ENCODE data around the gene PTS. TPM values are rescaled to one million over a fixed set of nuclear protein-coding genes. Genes with fewer than 3 reads are reported as not detected.

PTS gene
- total RNA-seq, 1 experiment from 2014 or later: 26.7 TPM

DNA sequence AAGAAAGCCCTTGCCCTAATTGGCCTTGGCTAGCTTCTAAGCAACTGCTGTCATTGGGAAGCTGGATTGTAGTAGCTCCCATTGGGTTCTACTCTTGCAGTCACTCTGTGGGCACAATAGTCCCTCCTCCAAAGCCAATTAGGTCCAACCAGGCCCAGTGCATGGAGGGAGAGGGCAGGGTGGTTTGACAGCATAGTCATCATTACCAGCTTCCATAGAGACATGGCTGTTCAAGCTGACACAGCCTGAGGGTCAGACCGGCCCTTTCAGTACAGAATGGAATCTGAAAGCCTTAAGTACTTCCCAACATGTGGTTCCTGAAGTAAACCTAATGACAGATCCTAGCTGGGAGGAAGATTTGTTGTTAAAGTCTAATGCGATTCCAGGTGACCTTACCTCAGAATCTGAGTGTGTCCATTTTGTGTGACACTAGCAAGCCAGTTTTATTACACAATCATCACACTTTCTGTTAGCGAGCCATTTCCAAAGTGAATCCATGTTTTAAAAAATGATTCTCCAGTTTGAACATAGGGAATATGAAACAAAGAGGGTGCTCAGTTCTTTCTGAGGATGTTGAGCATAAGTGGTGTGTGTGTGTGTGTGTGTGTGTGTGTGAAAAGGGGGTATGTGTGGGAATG is 27.5 kb downstream of the PTS start (continued):
- TF ChIP-seq NR1H2 (CRISPR knock-in tag; IDR thresholded peaks at IDR 0.05) (no peak), ETV6 (CRISPR knock-in tag; IDR thresholded peaks at IDR 0.05) (no peak)
- TF ChIP-seq, protein P1, sequence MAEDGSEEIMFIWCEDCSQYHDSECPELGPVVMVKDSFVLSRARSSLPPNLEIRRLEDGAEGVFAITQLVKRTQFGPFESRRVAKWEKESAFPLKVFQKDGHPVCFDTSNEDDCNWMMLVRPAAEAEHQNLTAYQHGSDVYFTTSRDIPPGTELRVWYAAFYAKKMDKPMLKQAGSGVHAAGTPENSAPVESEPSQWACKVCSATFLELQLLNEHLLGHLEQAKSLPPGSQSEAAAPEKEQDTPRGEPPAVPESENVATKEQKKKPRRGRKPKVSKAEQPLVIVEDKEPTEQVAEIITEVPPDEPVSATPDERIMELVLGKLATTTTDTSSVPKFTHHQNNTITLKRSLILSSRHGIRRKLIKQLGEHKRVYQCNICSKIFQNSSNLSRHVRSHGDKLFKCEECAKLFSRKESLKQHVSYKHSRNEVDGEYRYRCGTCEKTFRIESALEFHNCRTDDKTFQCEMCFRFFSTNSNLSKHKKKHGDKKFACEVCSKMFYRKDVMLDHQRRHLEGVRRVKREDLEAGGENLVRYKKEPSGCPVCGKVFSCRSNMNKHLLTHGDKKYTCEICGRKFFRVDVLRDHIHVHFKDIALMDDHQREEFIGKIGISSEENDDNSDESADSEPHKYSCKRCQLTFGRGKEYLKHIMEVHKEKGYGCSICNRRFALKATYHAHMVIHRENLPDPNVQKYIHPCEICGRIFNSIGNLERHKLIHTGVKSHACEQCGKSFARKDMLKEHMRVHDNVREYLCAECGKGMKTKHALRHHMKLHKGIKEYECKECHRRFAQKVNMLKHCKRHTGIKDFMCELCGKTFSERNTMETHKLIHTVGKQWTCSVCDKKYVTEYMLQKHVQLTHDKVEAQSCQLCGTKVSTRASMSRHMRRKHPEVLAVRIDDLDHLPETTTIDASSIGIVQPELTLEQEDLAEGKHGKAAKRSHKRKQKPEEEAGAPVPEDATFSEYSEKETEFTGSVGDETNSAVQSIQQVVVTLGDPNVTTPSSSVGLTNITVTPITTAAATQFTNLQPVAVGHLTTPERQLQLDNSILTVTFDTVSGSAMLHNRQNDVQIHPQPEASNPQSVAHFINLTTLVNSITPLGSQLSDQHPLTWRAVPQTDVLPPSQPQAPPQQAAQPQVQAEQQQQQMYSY (CRISPR knock-in tag; IDR thresholded peaks at IDR 0.05): no peak
- TF ChIP-seq, protein P2, sequence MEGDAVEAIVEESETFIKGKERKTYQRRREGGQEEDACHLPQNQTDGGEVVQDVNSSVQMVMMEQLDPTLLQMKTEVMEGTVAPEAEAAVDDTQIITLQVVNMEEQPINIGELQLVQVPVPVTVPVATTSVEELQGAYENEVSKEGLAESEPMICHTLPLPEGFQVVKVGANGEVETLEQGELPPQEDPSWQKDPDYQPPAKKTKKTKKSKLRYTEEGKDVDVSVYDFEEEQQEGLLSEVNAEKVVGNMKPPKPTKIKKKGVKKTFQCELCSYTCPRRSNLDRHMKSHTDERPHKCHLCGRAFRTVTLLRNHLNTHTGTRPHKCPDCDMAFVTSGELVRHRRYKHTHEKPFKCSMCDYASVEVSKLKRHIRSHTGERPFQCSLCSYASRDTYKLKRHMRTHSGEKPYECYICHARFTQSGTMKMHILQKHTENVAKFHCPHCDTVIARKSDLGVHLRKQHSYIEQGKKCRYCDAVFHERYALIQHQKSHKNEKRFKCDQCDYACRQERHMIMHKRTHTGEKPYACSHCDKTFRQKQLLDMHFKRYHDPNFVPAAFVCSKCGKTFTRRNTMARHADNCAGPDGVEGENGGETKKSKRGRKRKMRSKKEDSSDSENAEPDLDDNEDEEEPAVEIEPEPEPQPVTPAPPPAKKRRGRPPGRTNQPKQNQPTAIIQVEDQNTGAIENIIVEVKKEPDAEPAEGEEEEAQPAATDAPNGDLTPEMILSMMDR (IDR thresholded peaks at IDR 0.05): no peak

DNA sequence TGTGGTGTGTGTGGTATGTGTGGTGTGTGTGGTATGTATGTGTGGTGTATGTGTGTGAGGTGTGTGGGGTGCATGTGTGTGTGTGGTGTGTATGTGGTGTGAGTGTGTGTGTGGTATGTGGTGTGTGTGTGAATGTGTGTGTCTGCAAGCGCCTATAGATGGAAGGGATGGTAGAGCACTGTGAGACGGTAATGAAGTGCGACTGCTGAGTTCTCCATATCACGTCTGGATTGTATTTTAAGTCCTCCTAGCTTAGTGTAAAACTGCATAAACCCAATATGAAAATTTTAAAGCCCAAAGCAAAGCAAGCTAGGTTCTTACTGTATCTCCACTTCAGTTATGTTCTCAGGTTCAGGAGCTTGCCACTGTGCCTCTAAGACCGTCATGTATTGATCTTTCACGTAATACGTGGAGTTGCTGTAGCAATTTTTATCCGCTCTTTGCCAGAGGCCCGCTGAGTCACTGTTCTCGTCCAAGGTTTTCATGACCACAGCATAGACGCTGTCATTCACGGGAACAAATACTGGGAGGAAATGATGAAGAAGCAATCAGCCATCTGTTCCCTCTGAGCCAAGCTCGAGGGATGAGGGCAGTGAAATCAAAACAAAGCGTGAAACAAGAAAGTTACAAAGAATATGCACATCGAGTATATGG is 29.0 kb downstream of the PTS start:
- ATAC-seq: no peak
- POLR2A ChIA-PET: interaction anchor here (0.5 kb wide), 1 partner anchor 997 kb away, joined by 5 read pairs; no protein-coding TSS in a partner anchor
- H3K4me1 Mint-ChIP-seq: no peaks in the 10 kb centered on the region
- no peaks in the 10 kb centered on the region for H3K36me3 Mint-ChIP-seq
- H3K27me3 Mint-ChIP-seq (ENCODE audit: low read depth): peaks cover 12% of the 10 kb centered on the region; the same call in 1 of the 2 replicates
- CTCF ChIA-PET: no interaction called here
- H3K9me3 Mint-ChIP-seq: no peaks in the 10 kb centered on the region
- H3K4me3 Mint-ChIP-seq: no peak overlapping the region
- DNase-seq (ENCODE audit: low spot score): no peak
- TF ChIP-seq TEAD4 (CRISPR knock-in tag; IDR thresholded peaks at IDR 0.05) (no peak), ELF4 (CRISPR knock-in tag; IDR thresholded peaks at IDR 0.05; ENCODE audit: low read depth) (no peak), EMX1 (CRISPR knock-in tag; IDR thresholded peaks at IDR 0.05) (no peak), KAT7 (CRISPR knock-in tag; IDR thresholded peaks at IDR 0.05; ENCODE audit: borderline replicate concordance) (no peak), ETV6 (CRISPR knock-in tag; IDR thresholded peaks at IDR 0.05) (no peak), OVOL2 (CRISPR knock-in tag; IDR thresholded peaks at IDR 0.05; ENCODE audit: borderline replicate concordance) (no peak)
- TF ChIP-seq, protein P3, sequence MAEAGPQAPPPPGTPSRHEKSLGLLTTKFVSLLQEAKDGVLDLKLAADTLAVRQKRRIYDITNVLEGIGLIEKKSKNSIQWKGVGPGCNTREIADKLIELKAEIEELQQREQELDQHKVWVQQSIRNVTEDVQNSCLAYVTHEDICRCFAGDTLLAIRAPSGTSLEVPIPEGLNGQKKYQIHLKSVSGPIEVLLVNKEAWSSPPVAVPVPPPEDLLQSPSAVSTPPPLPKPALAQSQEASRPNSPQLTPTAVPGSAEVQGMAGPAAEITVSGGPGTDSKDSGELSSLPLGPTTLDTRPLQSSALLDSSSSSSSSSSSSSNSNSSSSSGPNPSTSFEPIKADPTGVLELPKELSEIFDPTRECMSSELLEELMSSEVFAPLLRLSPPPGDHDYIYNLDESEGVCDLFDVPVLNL (CRISPR knock-in tag; IDR thresholded peaks at IDR 0.05; ENCODE audit: borderline replicate concordance, low read depth): no peak
- no peak overlapping the region for H3K27ac Mint-ChIP-seq

DNA sequence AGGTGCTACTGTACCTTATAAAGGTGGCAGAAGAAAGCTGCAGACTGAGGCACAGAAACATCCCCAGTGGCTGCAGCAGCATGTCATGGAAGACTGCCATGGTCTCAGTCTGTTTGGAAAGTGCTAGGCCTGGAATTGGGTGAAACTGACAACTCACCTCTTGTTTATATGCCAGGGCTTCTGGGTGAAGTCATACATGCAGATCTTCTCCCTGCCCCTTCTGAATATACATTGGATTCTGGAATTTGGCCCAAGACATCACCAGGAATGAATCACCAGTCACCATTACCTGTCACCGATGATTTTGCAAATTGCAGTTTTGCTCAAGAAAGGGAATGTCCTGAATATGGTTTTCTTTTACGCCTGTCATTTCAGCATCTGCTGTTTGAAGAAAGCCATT is 34.3 kb downstream of the PTS start, which contains the start of gene PLET1:
Gene PLET1 (minus strand): TSS at position 371 of the 400 bp plus-strand sequence. CDS start 271 bp downstream, at position 100.
- ChIA-PET POLR2A (no interaction called here), CTCF (no interaction called here)
- Mint-ChIP-seq H3K9me3 (no peaks in the 10 kb centered on the region), H3K27me3 (ENCODE audit: low read depth) (peaks cover 7% of the 10 kb centered on the region; the same call in 1 of the 2 replicates), H3K36me3 (no peaks in the 10 kb centered on the region), H3K27ac (no peak within 1 kb of the TSS), H3K4me1 (no peaks in the 10 kb centered on the region), H3K4me3 (no peak within 1 kb of the TSS)
- ATAC-seq: no peak
- TF ChIP-seq FOXK1 (CRISPR knock-in tag; IDR thresholded peaks at IDR 0.05): no peak
- TF ChIP-seq GTF2I (CRISPR knock-in tag; conservative IDR thresholded peaks at IDR 0.05): no peak
- TF ChIP-seq, protein P4, sequence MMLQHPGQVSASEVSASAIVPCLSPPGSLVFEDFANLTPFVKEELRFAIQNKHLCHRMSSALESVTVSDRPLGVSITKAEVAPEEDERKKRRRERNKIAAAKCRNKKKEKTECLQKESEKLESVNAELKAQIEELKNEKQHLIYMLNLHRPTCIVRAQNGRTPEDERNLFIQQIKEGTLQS (CRISPR knock-in tag; conservative IDR thresholded peaks at IDR 0.05): no peak
- TF ChIP-seq SMAD4 (CRISPR knock-in tag; IDR thresholded peaks at IDR 0.05): no peak
- no peak for TF ChIP-seq CBFB (CRISPR knock-in tag; IDR thresholded peaks at IDR 0.05; ENCODE audit: low read depth)
- no peak for TF ChIP-seq ZNF317 (CRISPR knock-in tag; IDR thresholded peaks at IDR 0.05; ENCODE audit: borderline replicate concordance, low read depth)
- no peak for TF ChIP-seq RELA (CRISPR knock-in tag; IDR thresholded peaks at IDR 0.05; ENCODE audit: borderline replicate concordance)
- TF ChIP-seq, protein P5, sequence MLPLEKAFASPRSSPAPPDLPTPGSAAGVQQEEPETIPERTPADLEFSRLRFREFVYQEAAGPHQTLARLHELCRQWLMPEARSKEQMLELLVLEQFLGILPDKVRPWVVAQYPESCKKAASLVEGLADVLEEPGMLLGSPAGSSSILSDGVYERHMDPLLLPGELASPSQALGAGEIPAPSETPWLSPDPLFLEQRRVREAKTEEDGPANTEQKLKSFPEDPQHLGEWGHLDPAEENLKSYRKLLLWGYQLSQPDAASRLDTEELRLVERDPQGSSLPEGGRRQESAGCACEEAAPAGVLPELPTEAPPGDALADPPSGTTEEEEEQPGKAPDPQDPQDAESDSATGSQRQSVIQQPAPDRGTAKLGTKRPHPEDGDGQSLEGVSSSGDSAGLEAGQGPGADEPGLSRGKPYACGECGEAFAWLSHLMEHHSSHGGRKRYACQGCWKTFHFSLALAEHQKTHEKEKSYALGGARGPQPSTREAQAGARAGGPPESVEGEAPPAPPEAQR (CRISPR knock-in tag; IDR thresholded peaks at IDR 0.05): no peak
- TF ChIP-seq, protein P6, sequence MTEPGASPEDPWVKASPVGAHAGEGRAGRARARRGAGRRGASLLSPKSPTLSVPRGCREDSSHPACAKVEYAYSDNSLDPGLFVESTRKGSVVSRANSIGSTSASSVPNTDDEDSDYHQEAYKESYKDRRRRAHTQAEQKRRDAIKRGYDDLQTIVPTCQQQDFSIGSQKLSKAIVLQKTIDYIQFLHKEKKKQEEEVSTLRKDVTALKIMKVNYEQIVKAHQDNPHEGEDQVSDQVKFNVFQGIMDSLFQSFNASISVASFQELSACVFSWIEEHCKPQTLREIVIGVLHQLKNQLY (CRISPR knock-in tag; IDR thresholded peaks at IDR 0.05): no peak
- TF ChIP-seq CREM (CRISPR knock-in tag; IDR thresholded peaks at IDR 0.05): no peak
- no peak for DNase-seq (ENCODE audit: low spot score)
